PFSK-1 (cell line): ENCODE data around the gene PRSS21.

Experiments used
- POLR2AphosphoS5 ChIP-seq: IDR thresholded peaks from 2 replicates; pipeline ENCODE4 v1.6.1; 2012; ENCODE audit warnings: low read depth, mild to moderate bottlenecking, control low read depth, low read length, moderate library complexity
- TAF1 ChIP-seq: IDR thresholded peaks from 2 replicates; pipeline ENCODE4 v1.6.1; 2012; ENCODE audit warnings: low read length, control low read depth, borderline replicate concordance; ENCODE audit not compliant: insufficient read depth

DNA sequence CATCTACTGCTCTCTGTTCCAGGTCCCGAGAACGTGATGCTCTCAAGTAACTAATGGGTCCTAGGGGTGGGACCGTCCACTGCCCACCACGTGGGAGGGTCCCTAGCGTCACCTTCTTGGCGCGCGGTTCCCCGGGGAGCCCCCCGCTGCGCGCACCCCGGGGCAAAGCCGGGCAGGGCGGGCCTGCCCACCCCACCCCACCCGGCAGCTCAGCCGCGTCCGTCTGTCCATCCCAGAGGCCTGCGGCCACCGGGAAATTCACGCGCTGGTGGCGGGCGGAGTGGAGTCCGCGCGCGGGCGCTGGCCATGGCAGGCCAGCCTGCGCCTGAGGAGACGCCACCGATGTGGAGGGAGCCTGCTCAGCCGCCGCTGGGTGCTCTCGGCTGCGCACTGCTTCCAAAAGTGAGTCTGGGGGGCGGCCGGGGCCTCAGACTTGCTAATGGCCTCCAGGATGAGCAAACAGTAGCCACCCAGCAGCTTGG is 18.3 kb upstream of the PRSS21 start:
- TF ChIP-seq POLR2AphosphoS5 = no peak
- no peak for TF ChIP-seq TAF1
